ENCODE results near the gene DMXL2. TPM values are rescaled to one million over a fixed set of nuclear protein-coding genes. Genes with fewer than 3 reads are reported as not detected.
A peak's percentile ranks its signal among the peaks of the same experiment; 100 is the strongest.

Gene DMXL2
- total and polyA plus RNA-seq, 9 of the 15 experiments (the other 6 are each of a cell fraction or from before 2014, with no cell fraction given), result 9.3 to 57.7 (median 30.7) TPM

- TF ChIP-seq GABPB1 (CRISPR knock-in tag; IDR thresholded peaks at IDR 0.05) (no peak), ZNF354B (CRISPR knock-in tag; IDR thresholded peaks at IDR 0.05) (no peak), SMARCC2 (IDR thresholded peaks at IDR 0.05; ENCODE audit: low read depth) (peak; percentile 86), CUX1 (CRISPR knock-in tag; IDR thresholded peaks at IDR 0.05) (peak; percentile 51; the same call in 1 of the 2 replicates), ZFX (CRISPR knock-in tag; IDR thresholded peaks at IDR 0.05) (no peak), SAP30 (IDR thresholded peaks at IDR 0.05; ENCODE audit: borderline replicate concordance, insufficient read depth, low read depth, low read length, poor library complexity, severe bottlenecking) (no peak), RBM14 (IDR thresholded peaks at IDR 0.05; ENCODE audit: borderline replicate concordance, insufficient read depth, low read depth, low read length) (no peak), CBFA2T3 (IDR thresholded peaks at IDR 0.05) (peak; percentile 97), KLF16 (IDR thresholded peaks at IDR 0.05) (peak; percentile 84; the same call in 1 of the 2 replicates), ZNF224 (CRISPR knock-in tag; IDR thresholded peaks at IDR 0.05) (no peak), ZNF76 (CRISPR knock-in tag; IDR thresholded peaks at IDR 0.05; ENCODE audit: borderline replicate concordance) (no peak), HNRNPK (IDR thresholded peaks at IDR 0.05; ENCODE audit: low read depth, low read length, poor library complexity, severe bottlenecking) (no peak), DACH1 (IDR thresholded peaks at IDR 0.05; ENCODE audit: partially characterized antibody) (peak; percentile 71), SMAD4 (CRISPR knock-in tag; conservative IDR thresholded peaks at IDR 0.05) (peak; percentile 85), ZBTB7A (IDR thresholded peaks at IDR 0.05; ENCODE audit: borderline replicate concordance, control insufficient read depth, low read depth, low read length) (no peak), ZNF121 (CRISPR knock-in tag; conservative IDR thresholded peaks at IDR 0.05) (no peak), MBD2 (IDR thresholded peaks at IDR 0.05; ENCODE audit: borderline replicate concordance, low read depth) (0 out of 2 replicates have a peak, but pooled peaks have one; percentile 29), ZNF785 (CRISPR knock-in tag; IDR thresholded peaks at IDR 0.05) (no peak), NR4A1 (CRISPR knock-in tag; IDR thresholded peaks at IDR 0.05) (no peak), NR4A1 (tag; IDR thresholded peaks at IDR 0.05) (peak; percentile 37; the same call in 1 of the 2 replicates), ZNF764 (CRISPR knock-in tag; IDR thresholded peaks at IDR 0.05; ENCODE audit: low read depth) (no peak), ZEB2 (IDR thresholded peaks at IDR 0.05) (peak; percentile 94), CBFA2T2 (conservative IDR thresholded peaks at IDR 0.05) (peak; percentile 94), L3MBTL2 (IDR thresholded peaks at IDR 0.05) (0 out of 2 replicates have a peak, but pooled peaks have one; percentile 22)
- TF ChIP-seq, protein P1, sequence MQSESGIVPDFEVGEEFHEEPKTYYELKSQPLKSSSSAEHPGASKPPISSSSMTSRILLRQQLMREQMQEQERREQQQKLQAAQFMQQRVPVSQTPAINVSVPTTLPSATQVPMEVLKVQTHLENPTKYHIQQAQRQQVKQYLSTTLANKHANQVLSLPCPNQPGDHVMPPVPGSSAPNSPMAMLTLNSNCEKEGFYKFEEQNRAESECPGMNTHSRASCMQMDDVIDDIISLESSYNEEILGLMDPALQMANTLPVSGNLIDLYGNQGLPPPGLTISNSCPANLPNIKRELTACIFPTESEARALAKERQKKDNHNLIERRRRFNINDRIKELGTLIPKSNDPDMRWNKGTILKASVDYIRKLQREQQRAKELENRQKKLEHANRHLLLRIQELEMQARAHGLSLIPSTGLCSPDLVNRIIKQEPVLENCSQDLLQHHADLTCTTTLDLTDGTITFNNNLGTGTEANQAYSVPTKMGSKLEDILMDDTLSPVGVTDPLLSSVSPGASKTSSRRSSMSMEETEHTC (IDR thresholded peaks at IDR 0.05), result peak; percentile 73
Observed at GRCh38 chr15:51652084-51652668, 29.6 kb upstream of the DMXL2 start (continued).
